ENCODE measurements around the gene GSK3A. TPM values are rescaled to one million over a fixed set of nuclear protein-coding genes. Genes with fewer than 3 reads are reported as not detected.
A peak's percentile ranks its signal among the peaks of the same experiment; 100 is the strongest.

Gene GSK3A
- 10 to 100 TPM; 41.0 to 42.2 TPM for total RNA-seq

- ATAC-seq (ENCODE audit: low read depth) (peak; percentile 79), DNase-seq (peak; percentile 97)
- peaks cover 10% of the 10 kb centered on the region for H3K36me3 Mint-ChIP-seq
- peak within 1 kb of the TSS; percentile 93 for H3K27ac Mint-ChIP-seq
- no peaks in the 10 kb centered on the region for H3K9me3 Mint-ChIP-seq
- H3K27me3 Mint-ChIP-seq, result no peaks in the 10 kb centered on the region
- POLR2A ChIA-PET, result interaction anchor here (0.6 to 6.9 kb wide), 19 partner anchors 8 to 167 kb away, joined by 3 to 73 read pairs (median 5); partner anchors contain the start of genes CIC, POU2F2, ZNF526 and ZNF574
- peak within 1 kb of the TSS; percentile 93 for H3K4me3 Mint-ChIP-seq
- peaks cover 35% of the 10 kb centered on the region for H3K4me1 Mint-ChIP-seq
These were observed at the start of gene GSK3A for GRCh38 chr19:42242512-42243409. Gene GSK3A (minus strand): TSS chr19:42242602. CDS start chr19:42242465, 137 bp downstream.

GRCh38 chr19:42291435-42291810, 49.0 kb upstream of the GSK3A start:
- no peak for DNase-seq
- Mint-ChIP-seq H3K4me1 (peaks cover 4% of the 10 kb centered on the region), H3K27me3 (no peaks in the 10 kb centered on the region), H3K36me3 (peaks cover 9% of the 10 kb centered on the region), H3K27ac (no peak overlapping the region), H3K9me3 (no peaks in the 10 kb centered on the region), H3K4me3 (no peak overlapping the region)
- no peak for ATAC-seq (ENCODE audit: low read depth)
- POLR2A ChIA-PET, result no interaction called here

- Mint-ChIP-seq H3K27ac (no peak overlapping the region), H3K4me3 (no peak overlapping the region), H3K36me3 (peaks cover 14% of the 10 kb centered on the region), H3K4me1 (peaks cover 10% of the 10 kb centered on the region), H3K27me3 (no peaks in the 10 kb centered on the region), H3K9me3 (no peaks in the 10 kb centered on the region)
- POLR2A ChIA-PET, result no interaction called here
- DNase-seq (peak; percentile 64), ATAC-seq (ENCODE audit: low read depth) (peak; percentile 45)
These were observed 48.4 kb upstream of the GSK3A start for GRCh38 chr19:42290523-42291434.

GRCh38 chr19:42290136-42290522, 47.7 kb upstream of the GSK3A start:
- Mint-ChIP-seq H3K4me3 (no peak overlapping the region), H3K27ac (no peak overlapping the region), H3K36me3 (peaks cover 14% of the 10 kb centered on the region), H3K9me3 (no peaks in the 10 kb centered on the region), H3K27me3 (no peaks in the 10 kb centered on the region), H3K4me1 (peaks cover 15% of the 10 kb centered on the region)
- ATAC-seq (ENCODE audit: low read depth), result no peak
- no peak for DNase-seq
- POLR2A ChIA-PET, result no interaction called here

GRCh38 chr19:42289556-42290041, 47.2 kb upstream of the GSK3A start:
- DNase-seq (no peak), ATAC-seq (ENCODE audit: low read depth) (no peak)
- no peaks in the 10 kb centered on the region for H3K27me3 Mint-ChIP-seq
- POLR2A ChIA-PET, result no interaction called here
- no peak overlapping the region for H3K4me3 Mint-ChIP-seq
- H3K9me3 Mint-ChIP-seq, result no peaks in the 10 kb centered on the region
- peaks cover 14% of the 10 kb centered on the region for H3K36me3 Mint-ChIP-seq
- peaks cover 20% of the 10 kb centered on the region for H3K4me1 Mint-ChIP-seq
- no peak overlapping the region for H3K27ac Mint-ChIP-seq

- peaks cover 12% of the 10 kb centered on the region for H3K36me3 Mint-ChIP-seq
These were observed 46.6 kb upstream of the GSK3A start for GRCh38 chr19:42288881-42289555.

GRCh38 chr19:42288387-42288786, 46.0 kb upstream of the GSK3A start:
- Mint-ChIP-seq H3K27ac (no peak overlapping the region), H3K4me1 (peaks cover 20% of the 10 kb centered on the region), H3K4me3 (no peak overlapping the region), H3K9me3 (no peaks in the 10 kb centered on the region), H3K27me3 (no peaks in the 10 kb centered on the region), H3K36me3 (peaks cover 12% of the 10 kb centered on the region)
- ATAC-seq (ENCODE audit: low read depth) (no peak), DNase-seq (no peak)
- POLR2A ChIA-PET, result no interaction called here

More at GRCh38 chr19:42288881-42289555, 46.6 kb upstream of the GSK3A start:
- peaks cover 20% of the 10 kb centered on the region for H3K4me1 Mint-ChIP-seq
- no peaks in the 10 kb centered on the region for H3K27me3 Mint-ChIP-seq
- ATAC-seq (ENCODE audit: low read depth), result no peak
- no peak for DNase-seq
- no peak overlapping the region for H3K4me3 Mint-ChIP-seq
- no peak overlapping the region for H3K27ac Mint-ChIP-seq
- POLR2A ChIA-PET, result no interaction called here
- no peaks in the 10 kb centered on the region for H3K9me3 Mint-ChIP-seq

- H3K27ac Mint-ChIP-seq, result no peak overlapping the region
- DNase-seq (no peak), ATAC-seq (ENCODE audit: low read depth) (no peak)
- no peak overlapping the region for H3K4me3 Mint-ChIP-seq
- H3K4me1 Mint-ChIP-seq, result peaks cover 20% of the 10 kb centered on the region
- POLR2A ChIA-PET, result no interaction called here
- peaks cover 9% of the 10 kb centered on the region for H3K36me3 Mint-ChIP-seq
- no peaks in the 10 kb centered on the region for H3K9me3 Mint-ChIP-seq
- H3K27me3 Mint-ChIP-seq, result no peaks in the 10 kb centered on the region
These were observed 45.4 kb upstream of the GSK3A start for GRCh38 chr19:42287827-42288107.

GRCh38 chr19:42287017-42287826, 44.8 kb upstream of the GSK3A start:
- Mint-ChIP-seq H3K4me3 (no peak overlapping the region), H3K27me3 (no peaks in the 10 kb centered on the region), H3K4me1 (peaks cover 24% of the 10 kb centered on the region), H3K9me3 (no peaks in the 10 kb centered on the region), H3K27ac (no peak overlapping the region), H3K36me3 (peaks cover 9% of the 10 kb centered on the region)
- ATAC-seq (ENCODE audit: low read depth) (no peak), DNase-seq (no peak)
- POLR2A ChIA-PET, result interaction anchor here (0.5 kb wide), 1 partner anchor 73 kb away, joined by 3 read pairs; no protein-coding TSS in a partner anchor

- no peaks in the 10 kb centered on the region for H3K9me3 Mint-ChIP-seq
- no peak overlapping the region for H3K4me3 Mint-ChIP-seq
- peak overlapping the region; percentile 78 for H3K27ac Mint-ChIP-seq
- no peaks in the 10 kb centered on the region for H3K27me3 Mint-ChIP-seq
- H3K36me3 Mint-ChIP-seq, result peaks cover 5% of the 10 kb centered on the region
- ATAC-seq (ENCODE audit: low read depth), result no peak
- POLR2A ChIA-PET, result interaction anchor here (0.5 kb wide), 1 partner anchor 74 kb away, joined by 3 read pairs; no protein-coding TSS in a partner anchor
- DNase-seq, result no peak
- H3K4me1 Mint-ChIP-seq, result peaks cover 28% of the 10 kb centered on the region
These were observed 44.1 kb upstream of the GSK3A start for GRCh38 chr19:42286349-42287016.

- Mint-ChIP-seq H3K9me3 (no peaks in the 10 kb centered on the region), H3K27me3 (no peaks in the 10 kb centered on the region), H3K4me1 (peaks cover 29% of the 10 kb centered on the region), H3K4me3 (peak overlapping the region; percentile 89), H3K27ac (peak overlapping the region; percentile 78), H3K36me3 (peaks cover 5% of the 10 kb centered on the region)
- ATAC-seq (ENCODE audit: low read depth) (no peak), DNase-seq (no peak)
- POLR2A ChIA-PET, result no interaction called here
These were observed 43.6 kb upstream of the GSK3A start for GRCh38 chr19:42285988-42286348.

GRCh38 chr19:42285541-42285941, 43.1 kb upstream of the GSK3A start:
- POLR2A ChIA-PET, result interaction anchor here (1.4 to 1.5 kb wide), 2 partner anchors 18 to 42 kb away, joined by 3 to 12 read pairs; no protein-coding TSS in a partner anchor
- peaks cover 5% of the 10 kb centered on the region for H3K36me3 Mint-ChIP-seq

More at GRCh38 chr19:42285541-42285941, 43.1 kb upstream of the GSK3A start:
- Mint-ChIP-seq H3K4me3 (peak overlapping the region; percentile 89), H3K4me1 (peaks cover 29% of the 10 kb centered on the region), H3K9me3 (no peaks in the 10 kb centered on the region), H3K27ac (peak overlapping the region; percentile 78), H3K27me3 (no peaks in the 10 kb centered on the region)
- no peak for ATAC-seq (ENCODE audit: low read depth)
- no peak for DNase-seq

Data from activated naive CD8-positive, alpha-beta T cell treated with anti-CD3 and anti-CD28 coated beads, Interleukin-2, amount 10 ng/mL, durations not matched to agents 7 days and 5 days (primary cell).